HG03064 (cell line): ENCODE results near the gene NAT14.
"Not testable (repeated sequence)": the region's sequence is repeated elsewhere in the genome, so short reads cannot be mapped to it uniquely, and the experiment has no call there.

Experiments
- ATAC-seq: cut with Tn5 transposase; IDR thresholded peaks from one replicate; pipeline ENCODE4 v1.9.1; 2021; ENCODE audit warnings: low read depth; ENCODE audit not compliant: unreplicated experiment

Gene NAT14

DNA sequence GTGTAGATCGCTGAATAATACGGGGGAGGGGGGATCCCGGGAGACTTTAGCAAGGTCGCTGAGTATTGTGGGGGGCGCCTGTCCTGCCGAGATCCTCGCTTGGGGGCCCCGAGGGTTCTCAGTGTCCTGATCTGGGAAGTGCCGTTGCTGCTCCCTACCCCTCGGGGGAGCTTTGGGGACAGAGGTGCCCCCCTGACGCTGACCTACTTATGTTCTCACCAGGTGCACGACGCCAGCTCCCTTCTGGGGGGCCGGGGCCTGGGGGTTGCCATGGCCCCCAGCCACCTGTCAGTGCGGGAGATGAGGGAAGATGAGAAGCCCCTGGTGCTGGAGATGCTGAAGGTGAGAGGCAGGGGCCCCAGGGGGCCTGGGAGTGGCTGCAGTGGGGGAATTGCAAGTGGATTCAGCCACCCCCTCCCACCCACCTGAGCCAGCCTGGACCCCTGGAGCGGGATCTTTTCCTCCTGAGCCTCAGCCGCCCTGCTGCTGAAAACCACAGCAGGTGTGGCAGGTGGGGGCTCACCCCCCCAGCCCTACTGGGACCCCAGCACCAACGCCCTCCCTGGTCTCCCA, 537 bp downstream of the NAT14 start:
- ATAC-seq = no peak

DNA sequence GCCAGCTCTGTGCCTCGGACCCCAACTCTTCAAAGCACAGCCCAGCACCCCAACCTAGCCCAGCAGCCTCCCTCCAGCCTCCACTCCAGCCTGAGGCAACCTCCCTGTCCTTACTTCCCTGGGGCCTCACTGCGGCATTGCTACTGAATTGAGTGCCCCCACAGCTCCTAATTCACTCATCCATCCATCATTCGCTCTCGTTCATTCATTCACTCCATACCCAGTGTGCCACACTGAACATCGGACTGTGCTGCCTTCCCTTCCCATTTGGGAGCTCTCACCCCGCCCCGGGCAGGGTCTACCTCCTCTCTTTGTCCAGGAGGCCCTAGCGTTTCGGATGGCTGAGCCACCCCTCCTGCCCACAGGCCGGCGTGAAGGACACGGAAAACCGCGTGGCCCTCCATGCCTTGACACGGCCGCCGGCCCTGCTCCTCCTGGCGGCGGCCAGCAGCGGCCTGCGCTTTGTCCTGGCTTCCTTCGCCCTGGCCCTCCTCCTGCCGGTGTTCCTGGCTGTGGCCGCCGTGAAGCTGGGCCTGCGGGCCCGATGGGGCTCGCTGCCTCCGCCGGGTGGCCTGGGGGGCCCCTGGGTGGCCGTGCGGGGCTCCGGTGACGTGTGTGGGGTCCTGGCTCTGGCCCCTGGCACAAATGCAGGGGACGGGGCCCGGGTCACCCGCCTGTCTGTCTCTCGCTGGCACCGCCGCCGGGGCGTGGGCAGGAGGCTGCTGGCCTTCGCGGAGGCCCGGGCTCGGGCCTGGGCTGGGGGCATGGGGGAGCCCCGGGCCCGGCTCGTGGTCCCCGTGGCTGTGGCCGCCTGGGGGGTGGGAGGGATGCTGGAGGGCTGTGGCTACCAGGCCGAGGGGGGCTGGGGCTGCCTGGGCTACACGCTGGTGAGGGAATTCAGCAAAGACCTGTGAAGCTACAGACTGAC, 1.3 kb downstream of the NAT14 start:
- ATAC-seq = no peak

DNA sequence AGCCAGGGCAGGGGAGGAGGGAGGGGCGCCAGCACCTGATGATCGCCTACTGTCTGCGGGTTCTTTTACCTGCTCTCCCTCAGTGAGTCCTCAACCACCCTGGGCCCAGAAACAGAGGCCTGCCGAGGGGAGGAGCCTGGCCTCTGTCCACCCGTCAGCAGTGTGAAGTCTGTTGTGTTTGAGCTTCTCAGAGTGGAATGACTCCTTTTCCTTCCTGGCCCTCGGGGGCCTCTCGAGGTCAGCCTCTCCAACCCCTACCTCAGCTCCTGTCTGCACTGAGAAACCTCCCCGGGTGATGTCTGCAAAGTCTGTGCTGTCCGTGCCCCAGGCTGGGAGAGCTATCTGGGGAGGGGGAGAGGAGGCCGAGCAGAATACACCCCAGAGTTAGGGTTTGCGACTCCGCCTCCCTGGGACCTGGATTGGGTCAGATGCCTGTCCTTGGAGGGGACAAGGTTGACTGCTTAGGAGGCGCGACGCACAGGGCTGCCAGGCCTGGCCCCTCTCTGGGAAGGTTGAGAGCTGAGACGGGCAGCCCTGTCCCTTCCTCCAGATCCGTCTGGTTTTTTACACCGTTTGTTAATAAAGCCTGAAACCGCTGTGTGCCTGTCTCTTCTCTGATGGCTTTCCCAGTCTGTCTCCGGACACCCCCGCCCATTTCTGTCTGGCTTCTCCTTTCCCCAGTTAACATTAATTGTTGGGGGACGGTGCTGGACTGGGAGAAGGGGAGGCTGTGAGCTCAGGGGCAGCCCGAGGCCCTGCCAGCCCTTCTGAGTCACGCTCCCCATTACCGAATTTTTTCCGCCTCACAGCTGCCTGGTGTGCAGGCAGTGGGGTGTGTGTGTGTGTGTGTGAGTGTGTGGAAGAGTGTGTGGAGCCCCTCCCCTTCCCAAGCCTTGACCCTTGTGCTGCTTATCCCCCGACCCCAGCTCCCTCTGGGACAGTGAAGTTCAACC, 2.3 kb downstream of the NAT14 start:
- no peak for ATAC-seq

DNA sequence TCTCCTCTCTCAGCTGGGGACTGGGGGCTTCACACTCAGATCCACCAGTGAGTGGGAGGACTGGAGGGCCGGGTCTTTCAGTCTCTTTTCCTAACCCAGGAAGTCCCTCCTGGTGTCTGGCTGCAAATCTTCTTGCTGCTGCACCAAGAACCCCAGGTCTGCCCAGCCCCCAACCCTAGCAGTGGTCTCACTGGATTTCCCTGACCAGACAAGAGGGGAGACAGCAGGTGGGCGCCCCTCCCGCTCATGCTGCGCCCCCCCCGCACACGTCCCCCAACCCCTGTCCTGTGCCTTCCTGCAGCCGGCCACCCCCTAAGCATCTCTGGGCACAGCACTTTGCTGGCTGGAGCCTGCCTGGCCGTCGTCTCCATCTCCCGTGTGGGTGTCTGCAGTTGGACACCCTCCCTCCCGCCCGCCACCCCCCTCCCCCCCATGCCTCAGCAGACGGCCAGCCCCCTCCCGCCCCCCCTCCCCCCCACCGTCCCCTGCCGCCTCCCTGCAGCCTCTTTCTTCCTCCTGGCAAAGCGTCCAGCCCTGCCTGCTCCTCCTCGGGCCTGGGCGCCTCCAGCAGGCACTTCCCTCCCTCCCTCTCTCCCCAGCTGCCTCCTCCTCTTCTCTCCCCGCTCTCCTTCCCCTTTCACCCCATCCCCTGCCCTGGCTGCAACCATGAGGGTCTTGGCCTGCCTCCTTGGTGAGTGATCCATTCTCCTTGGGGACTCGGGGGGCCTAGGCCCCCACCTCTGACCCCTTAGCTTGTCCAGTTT, 3.1 kb downstream of the NAT14 start, which contains the start of gene SSC5D:
Gene SSC5D, plus strand, starts transcription at position 513 of the 764 bp plus-strand sequence. Its CDS starts 154 bp downstream, at position 667.
- no peak for ATAC-seq

DNA sequence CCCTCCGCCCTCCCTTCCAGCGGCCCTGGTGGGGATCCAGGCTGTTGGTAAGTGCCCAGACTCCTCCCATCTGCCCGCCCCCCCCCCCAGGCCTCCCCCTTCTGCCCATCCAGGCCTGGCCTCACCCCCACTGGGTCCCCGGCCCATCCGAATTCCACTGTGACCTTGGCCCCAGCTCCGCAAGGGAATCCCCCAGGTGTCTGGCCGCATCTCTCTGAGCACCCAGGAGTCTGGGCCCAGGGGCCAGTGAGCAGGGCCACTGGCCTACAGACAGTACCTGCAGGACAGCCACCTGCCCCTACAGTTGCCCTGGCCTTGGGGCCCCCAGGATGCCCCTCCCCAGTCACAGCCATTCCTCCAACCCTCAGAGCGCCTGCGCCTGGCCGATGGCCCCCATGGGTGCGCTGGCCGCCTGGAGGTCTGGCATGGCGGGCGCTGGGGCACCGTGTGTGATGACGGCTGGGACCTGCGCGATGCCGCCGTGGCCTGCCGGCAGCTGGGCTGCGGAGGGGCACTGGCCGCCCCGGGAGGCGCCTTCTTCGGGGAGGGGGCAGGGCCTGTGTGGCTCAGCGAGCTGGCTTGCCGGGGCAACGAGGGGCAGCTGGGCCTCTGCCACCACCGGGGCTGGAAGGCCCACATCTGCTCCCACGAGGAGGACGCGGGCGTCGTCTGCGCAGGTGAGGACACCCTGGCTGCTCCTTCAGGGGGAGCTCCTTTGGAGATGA, 4.2 kb downstream of the NAT14 start:
- ATAC-seq = no peak

DNA sequence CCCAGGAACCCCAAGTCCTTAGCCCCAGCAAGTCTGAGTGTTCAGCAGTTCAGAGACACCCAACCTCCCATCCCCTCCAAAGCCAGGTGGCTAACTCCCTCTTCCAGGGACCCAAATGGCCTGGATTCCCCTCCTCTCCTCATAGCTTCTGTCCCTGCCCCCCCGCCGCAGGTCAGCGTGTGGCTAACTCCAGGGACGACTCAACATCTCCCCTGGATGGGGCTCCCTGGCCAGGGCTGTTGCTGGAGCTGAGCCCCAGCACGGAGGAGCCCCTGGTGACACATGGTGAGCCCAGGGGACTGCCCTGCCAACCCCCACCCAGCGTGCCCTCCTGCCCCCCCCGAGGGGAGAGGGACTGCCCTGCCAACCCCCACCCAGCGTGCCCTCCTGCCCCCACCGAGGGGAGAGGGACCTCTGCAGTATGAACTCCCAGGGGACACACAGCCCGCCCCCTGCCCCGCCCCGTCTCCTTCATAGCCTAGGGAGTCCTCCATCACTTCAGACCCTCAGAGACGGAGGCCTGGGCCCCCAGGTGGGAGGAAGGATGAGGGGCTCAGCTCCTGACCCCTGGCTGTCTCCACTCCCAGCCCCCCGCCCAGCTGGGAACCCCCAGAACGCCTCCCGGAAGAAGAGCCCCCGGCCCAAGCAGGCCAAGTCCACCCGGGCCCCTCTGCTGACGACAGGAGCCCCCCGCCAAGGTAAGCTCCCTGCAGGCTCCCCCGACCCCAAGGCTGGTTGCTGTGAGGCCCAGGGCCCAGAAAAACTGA, 4.9 kb downstream of the NAT14 start:
- ATAC-seq = no peak

DNA sequence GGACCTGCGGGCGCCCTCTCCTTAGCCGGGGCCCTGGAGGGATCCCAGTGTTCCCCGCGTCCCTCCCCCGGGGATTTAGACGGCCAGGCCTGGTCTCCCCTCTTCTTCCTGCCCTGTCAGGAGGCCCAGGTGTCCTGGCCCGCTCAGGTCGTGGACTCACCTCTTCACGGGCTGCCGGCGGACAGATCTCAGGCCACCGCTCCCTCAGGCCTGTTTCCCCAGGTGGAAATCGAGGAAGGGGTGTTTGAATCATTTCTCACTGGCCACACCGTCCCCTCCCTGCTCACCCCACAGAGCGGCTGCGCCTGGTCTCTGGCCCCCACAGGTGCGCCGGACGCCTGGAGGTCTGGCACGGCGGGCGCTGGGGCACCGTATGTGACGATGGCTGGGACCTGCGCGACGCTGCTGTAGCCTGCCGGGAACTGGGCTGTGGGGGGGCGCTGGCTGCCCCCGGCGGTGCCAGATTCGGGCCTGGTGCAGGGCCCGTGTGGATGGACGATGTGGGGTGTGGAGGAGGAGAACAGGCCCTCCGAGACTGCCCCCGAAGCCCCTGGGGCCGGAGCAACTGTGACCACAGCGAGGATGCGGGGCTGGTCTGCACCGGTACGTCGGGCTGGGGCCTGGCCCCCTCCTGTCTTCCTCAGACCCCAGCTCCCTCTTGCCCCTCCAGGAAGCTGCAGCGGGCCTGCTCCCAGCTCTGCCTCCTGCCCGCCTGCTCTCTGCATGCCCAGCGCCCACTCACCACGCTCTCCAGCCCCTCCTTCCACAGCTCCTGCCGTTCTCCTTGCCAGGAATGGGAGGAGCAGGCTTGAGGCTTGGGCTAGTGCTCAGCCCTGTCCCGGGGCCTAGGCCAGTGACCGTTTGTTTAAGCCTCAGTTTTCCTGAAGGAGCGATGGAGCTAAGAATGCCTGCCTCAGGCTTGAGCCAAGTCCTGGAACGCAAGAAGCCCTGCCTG, 5.8 kb downstream of the NAT14 start:
- no peak for ATAC-seq

DNA sequence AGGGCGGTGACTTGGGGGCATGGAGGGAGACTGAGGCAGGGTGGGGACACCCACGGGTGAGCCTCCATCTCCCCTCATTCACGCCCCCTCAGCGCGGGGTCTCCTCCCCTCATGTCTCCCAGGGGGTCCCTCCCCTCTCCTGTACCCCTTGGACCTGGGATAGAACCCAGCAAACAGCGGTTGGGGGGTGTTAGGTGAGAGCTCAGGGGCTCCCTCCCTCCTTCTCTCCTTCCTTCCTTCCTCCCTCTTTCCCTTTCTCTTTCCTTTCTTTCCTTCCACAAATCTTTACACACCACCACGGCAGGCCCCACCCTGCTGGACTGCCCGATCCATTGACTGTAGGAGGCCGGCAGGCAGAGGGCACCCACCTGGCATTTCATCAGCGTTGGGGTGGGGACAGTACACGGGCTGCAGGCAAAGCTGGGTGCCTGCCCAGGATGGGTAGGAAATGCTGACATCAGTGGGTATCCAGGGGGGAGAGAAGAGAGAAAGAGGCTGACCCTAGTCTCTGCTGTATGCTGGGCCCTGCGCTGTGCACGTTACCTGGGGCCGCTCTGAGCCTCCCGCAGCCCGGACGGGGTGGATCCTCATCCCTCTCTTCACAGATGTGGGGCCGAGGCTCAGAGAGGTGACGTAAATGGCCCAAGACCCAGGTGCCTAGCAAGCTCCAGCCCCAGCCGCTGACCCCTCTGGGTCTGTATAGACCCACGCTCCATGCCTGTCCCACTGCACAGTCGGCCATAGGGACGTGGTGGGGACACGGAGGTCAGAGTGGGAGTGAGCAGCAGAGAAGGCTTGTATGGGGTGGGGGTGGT, 6.8 kb downstream of the NAT14 start:
- ATAC-seq = no peak

DNA sequence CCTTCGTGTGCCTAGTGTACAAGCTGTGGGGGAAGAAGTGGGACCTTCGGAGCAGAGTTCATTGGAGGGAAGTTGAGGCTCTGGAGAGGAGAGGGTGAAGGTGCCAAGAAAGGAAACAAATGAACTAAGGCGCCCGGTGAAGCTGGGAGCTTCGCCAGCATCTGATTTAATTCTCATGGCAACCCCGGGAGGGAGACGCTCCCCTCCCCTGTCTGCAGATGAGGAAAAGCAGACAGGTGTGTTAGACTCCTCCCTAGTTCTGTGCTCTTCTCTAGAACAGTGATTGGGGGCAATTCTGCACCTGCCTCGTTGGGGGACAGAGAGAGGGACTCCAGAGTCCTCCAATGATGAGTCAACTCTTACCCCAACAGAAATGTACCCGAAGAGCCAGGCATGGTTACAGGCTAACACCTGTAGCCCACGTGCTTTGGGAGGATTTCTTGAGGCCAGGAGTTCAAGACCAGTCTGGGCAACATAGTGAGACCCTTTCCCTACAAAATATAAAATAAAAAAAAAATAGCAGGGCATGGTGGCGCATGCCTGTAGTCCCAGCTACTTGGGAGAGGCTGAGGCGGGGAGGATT, 7.5 kb downstream of the NAT14 start:
- no peak for ATAC-seq

DNA sequence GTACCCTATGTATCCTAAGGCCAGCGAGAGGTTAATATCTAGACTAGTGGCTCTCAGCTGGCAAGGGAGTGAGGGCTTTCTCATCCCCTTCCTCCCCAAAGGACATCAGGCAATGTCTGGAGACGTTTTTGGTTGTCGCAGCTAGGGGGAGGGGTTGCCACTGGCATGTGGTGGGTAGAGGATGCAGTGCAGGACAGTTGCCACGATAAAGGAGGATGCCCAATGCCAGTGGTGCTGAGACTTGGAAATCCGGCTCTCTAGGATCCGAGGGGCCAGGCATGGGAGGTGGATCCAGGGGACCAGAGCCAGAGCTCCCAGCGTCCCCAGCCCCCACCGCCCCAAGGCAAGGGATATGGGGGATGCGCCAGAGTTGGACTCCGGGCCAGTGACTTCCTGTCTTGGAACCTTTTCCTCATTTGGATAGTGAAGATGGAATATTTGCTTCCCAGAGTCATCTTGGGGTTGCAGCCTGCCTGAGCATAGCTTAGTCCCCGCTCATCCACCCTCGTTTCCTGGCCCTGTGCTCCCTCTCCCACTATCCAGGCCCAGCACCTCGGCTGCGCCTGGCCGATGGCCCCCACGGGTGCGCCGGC, 8.2 kb downstream of the NAT14 start:
- ATAC-seq = no peak

DNA sequence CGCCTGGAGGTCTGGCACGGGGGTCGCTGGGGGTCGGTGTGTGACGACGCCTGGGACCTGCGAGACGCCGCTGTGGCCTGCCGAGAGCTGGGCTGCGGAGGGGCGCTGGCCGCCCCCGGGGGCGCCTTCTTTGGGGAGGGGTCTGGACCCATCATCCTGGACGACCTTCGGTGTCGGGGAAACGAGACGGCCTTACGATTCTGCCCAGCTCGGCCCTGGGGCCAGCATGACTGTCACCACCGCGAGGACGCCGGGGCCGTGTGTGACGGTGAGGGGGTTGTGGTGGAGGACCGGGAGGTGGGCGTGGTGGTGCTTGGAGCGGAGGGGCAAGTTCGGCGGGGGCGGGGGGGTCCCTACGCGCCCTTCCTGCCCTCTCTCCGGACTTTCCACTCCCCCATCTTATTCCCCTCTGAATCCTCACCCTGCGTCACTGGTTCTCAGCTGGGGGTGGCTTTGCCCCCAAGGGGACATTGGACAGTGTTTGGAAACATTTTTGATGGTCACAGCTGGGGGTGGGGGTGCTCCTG, 8.7 kb downstream of the NAT14 start:
- no peak for ATAC-seq

DNA sequence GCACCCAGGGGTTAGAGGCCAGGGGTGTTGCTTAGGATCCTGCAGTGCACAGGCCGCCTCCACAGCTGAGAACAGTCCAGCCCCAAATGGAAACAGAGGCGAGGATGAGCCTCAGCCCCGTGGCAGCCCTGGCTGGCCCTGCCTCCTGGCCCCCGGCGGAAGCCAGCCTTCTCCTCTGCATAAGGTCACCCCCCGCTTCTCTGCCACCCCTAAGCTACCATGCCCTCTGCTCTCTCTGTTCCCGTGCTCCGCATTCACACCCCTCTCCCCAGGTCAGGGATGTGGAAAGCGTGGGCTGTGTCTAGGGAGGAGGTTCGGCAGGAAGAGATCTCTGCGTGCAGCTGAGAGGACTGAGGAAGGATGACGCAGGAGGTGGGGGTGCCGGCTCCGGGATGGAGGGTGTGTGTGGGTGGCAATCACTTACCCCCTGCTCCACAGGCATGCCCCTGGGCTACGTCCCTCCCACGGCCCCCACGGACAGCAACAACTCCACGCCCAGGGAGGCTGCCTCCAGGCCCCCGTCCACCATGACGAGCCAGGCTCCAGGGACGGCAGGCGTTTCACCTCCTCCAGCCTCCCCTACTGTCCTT, 9.3 kb downstream of the NAT14 start:
- no peak for ATAC-seq

DNA sequence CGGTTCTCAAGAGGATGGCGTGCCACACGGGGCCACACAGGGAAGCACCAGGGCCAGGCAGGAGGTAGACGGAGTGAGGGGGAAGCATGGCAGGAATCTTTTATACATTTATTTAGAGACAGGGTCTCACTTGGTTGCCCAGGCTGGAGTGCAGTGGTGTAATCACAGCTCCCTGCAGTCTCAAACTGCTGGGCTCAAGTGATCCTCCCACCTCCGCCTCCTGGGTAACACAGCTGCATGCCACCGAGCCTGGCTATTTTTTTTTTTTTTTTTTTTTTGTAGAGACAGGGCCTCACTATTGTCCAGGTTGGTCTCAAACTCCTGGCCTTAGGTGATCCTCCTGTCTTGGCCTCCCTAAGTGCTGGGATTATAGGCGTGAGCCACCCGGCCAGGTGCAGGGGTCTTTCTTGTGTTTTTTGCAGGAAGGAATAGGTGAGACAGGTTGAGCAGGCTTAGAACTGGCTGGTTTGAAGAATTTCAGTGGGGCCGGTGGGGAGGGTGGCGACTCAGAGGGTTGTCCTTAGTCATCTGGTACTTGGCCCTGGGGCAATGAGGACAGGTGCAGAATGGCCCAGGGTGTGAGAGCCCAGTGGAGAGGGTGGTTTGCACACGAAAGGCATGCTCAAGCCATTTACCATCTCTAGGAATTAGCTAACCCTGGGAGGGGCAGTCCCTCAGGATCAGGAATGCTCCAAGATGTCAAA, 10.8 kb downstream of the NAT14 start:
- ATAC-seq = no peak

DNA sequence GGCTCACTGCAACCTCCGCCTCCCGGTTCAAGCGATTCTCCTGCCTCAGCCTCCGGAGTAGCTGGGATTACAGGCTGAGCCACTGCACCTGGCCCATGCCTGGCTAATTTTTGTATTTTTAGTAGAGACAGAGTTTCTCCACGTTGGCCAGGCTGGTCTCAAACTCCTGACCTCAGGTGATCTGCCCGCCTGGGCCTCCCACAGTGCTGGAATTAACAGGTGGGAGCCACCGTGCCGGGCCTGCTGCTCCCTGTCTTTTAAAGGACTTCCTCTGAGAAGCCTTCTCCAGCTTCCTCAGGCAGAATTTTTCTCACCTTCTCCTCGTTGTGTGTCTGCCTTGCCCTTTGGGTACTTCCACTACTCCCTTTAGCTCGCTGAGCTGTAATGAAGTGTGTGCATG, 11.8 kb downstream of the NAT14 start:
- not testable (repeated sequence) for ATAC-seq

DNA sequence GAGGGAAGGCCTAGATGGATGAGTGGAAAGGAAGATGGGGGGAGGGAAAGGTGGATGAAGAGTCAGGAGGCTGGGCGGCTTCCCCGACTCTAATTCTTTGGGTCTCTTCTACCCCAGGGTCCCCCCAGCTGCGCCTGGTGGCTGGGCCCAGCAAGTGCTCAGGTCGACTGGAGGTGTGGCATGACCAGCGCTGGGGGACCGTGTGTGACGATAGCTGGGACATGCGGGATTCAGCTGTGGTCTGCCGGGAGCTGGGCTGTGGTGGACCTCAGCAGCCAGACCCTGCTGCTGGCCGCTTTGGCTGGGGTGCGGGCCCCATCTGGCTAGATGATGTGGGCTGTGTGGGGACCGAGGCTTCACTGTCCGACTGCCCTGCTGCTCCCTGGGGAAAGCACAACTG, 12.8 kb downstream of the NAT14 start:
- no peak for ATAC-seq
